Measurements from ENCODE around the gene LRRN4CL.

- TF ChIP-seq POLR2A (IDR thresholded peaks at IDR 0.05) = no peak
- TF ChIP-seq CTCF (IDR thresholded peaks at IDR 0.05) = no peak
- no peak for TF ChIP-seq EP300 (IDR thresholded peaks at IDR 0.05)
Measured at GRCh38 chr11:62716206-62716605, 26.9 kb upstream of the LRRN4CL start.
